Lower leg skin (tissue), 4 donors: ENCODE measurements around the gene ASPG. TPM values are rescaled to one million over a fixed set of nuclear protein-coding genes. Genes with fewer than 3 reads are reported as not detected.

Experiments
- DNase-seq, 2 donors: peaks; one replicate each; pipeline ENCODE4 v3.0.0-alpha.2; 2019; ENCODE audit warnings: low spot score in 2 of 2
- H3K4me3 ChIP-seq: fragments of 200-600 bp; sonication (generic); 2 replicates; pipeline ENCODE4 v1.5.1; 2017; ENCODE audit warnings: mild to moderate bottlenecking, low read depth; ENCODE audit not compliant: poor library complexity, severe bottlenecking
- POLR2A ChIP-seq, 2 donors: fragments of 450-650 bp; IDR thresholded peaks; one replicate each; pipeline ENCODE4 v1.6.1; 2016 to 2017; ENCODE audit warnings: antibody characterized with exemption in 2 of 2, mild to moderate bottlenecking in 1 of 2, moderate library complexity in 1 of 2
- WGBS, 2 donors: methylation state at CpG; one replicate each; pipeline ENCODE4 v1.1.5; 2018; 5-methylcytosine and 5-hydroxymethylcytosine counted together
- intact Hi-C: fragments of 100-400 bp; cut with DNase I; formaldehyde crosslinking; loops from one replicate; pipeline ENCODE4 v1.15.0; 2023; ENCODE audit warnings: low total_unique reads
- total RNA-seq, 4 donors: library from RNA; depleted of rRNA; stranded (reverse); fragments of >200 nt; gene quantifications; one replicate each; pipeline ENCODE4 v1.1.0, GENCODE V29; 2016
- TF ChIP-seq, protein P1 (sequence below), 3 donors: fragments of 450-650 bp; IDR thresholded peaks; one replicate each; pipeline ENCODE4 v1.5.1; 2016; ENCODE audit warnings: antibody characterized with exemption in 3 of 3, mild to moderate bottlenecking in 3 of 3, moderate library complexity in 2 of 3

Gene ASPG
- total RNA-seq, 4 donors from 2014 or later, result 12.1 to 56.6 (median 25.4) TPM

DNA sequence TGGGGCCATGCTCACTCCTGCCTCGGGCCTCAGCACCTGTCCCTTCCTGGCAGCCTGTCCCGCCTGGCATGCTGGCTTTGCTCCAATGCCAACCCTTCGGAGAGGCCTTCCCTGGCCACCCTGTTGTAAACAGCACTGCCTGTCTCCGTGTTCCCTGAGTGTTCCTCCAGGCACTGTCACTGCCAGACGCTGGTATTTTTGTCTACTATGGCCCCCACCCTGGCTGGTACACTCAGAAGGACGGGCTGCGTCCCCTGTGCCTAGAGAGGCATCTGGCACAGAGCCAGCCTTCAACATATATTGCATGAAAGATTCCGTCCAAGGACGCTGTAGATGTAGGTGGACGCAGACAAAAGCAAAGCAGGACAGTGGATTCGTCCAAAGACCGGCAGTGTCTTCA is 2.7 kb upstream of the ASPG start:
- DNase-seq, result no peak
- intact Hi-C loops, result loop anchor here (10.0 kb wide), 1 partner anchor 562 kb away; no protein-coding TSS in a partner anchor
- no peak overlapping the region for H3K4me3 ChIP-seq
- 56 to 57% methylated on average over 12 of the region's 12 CpGs for WGBS, 2 donors
- no peak for TF ChIP-seq POLR2A (IDR thresholded peaks at IDR 0.05)
- TF ChIP-seq, protein P1, sequence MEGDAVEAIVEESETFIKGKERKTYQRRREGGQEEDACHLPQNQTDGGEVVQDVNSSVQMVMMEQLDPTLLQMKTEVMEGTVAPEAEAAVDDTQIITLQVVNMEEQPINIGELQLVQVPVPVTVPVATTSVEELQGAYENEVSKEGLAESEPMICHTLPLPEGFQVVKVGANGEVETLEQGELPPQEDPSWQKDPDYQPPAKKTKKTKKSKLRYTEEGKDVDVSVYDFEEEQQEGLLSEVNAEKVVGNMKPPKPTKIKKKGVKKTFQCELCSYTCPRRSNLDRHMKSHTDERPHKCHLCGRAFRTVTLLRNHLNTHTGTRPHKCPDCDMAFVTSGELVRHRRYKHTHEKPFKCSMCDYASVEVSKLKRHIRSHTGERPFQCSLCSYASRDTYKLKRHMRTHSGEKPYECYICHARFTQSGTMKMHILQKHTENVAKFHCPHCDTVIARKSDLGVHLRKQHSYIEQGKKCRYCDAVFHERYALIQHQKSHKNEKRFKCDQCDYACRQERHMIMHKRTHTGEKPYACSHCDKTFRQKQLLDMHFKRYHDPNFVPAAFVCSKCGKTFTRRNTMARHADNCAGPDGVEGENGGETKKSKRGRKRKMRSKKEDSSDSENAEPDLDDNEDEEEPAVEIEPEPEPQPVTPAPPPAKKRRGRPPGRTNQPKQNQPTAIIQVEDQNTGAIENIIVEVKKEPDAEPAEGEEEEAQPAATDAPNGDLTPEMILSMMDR (IDR thresholded peaks at IDR 0.05), result no peak

DNA sequence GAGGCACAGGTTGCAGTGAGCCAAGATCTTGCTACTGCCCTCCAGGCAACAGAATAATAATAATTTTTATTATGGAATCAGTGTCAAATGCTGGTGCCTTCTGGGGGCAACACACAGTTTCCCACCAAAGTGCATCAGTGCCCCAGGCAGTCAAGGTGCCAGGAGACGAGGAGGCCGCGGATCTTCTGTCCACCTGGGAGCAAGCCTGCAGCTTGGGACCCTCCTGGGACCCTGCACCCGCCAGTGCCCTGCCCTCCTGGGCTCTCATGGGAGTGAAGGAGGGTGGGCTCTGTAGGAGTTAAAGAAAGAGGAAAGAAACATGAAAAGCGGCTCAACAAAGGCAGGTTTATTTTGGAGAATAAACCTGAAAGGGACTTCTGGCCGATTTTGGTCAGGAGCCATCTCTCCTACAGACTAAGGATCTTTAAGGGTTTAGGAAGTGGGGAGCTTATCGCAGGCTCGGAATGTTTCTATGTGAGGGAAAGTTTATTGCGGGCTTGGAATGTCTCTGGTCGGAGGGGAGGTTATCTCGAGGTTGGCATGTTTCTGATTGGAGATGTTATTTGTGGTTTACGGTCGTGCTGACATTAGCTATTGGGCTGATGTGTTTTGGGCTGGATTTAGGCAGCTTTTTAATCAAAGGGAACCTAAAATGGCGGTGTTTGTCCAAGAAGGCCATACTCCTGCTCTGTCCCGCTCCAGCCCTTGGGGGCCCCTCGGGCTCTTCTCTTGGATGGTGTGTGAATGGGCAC is 1.1 kb upstream of the ASPG start:
- no peak for DNase-seq
- TF ChIP-seq, protein P1 (IDR thresholded peaks at IDR 0.05), result no peak
- no peak for TF ChIP-seq POLR2A (IDR thresholded peaks at IDR 0.05)
- no peak overlapping the region for H3K4me3 ChIP-seq
- WGBS, 2 donors, result 66 to 67% methylated on average over 16 of the region's 16 CpGs
- intact Hi-C loops, result loop anchor here (5.0 to 10.0 kb wide), 2 partner anchors 478 to 560 kb away; no protein-coding TSS in a partner anchor

DNA sequence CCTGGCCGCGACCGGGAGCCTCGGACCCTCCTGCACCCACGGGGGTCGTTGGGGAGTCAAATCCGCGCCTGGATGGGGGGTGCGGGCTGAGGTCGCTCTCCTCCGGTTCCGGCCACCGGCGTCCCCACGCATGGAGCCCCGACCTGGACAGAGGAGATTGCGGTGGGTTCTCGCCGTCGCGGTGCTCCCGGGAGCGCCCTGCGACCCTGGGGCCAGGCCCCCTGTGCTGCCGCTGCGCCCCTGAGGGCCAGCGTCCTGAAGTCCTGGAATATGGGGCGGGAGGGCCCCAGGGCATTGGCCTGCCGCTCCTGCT is 345 bp downstream of the ASPG start:
- WGBS, 2 donors, result 50 to 58% methylated on average over 1 to 21 of the region's 29 CpGs
- DNase-seq, result no peak
- no peak overlapping the region for H3K4me3 ChIP-seq
- intact Hi-C loops, result loop anchor here (5.0 to 10.0 kb wide), 2 partner anchors 476 to 559 kb away; no protein-coding TSS in a partner anchor
- no peak for TF ChIP-seq POLR2A (IDR thresholded peaks at IDR 0.05)
- TF ChIP-seq, protein P1 (IDR thresholded peaks at IDR 0.05), result no peak

DNA sequence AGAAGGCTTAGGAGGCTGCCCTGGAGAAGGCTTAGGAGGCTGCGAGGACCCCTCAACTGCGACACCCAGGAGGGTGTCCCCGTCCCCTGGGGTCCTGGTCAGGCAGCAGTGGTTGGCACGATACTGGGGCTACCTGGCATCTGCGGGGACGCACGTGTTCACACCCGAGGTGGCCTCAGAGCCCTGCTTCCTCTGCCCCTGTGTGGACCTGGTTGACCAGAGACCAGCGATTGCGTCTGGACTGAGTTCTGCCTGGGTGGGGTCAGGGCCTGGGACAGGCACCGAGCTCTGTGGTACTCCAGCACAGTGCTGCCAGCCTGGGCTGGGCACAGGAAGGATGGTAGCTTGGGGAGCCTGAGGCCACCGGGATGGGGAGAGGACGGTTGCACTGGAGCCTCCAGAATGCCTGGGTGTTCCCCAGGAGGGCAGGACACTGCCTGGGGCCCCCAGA is 735 bp downstream of the ASPG start:
- no peak for DNase-seq
- TF ChIP-seq, protein P1 (IDR thresholded peaks at IDR 0.05), result no peak
- no peak for TF ChIP-seq POLR2A (IDR thresholded peaks at IDR 0.05)
- 66 to 79% methylated on average over 8 to 13 of the region's 13 CpGs for WGBS, 2 donors
- intact Hi-C loops, result loop anchor here (5.0 to 10.0 kb wide), 2 partner anchors 476 to 559 kb away; no protein-coding TSS in a partner anchor
- no peak overlapping the region for H3K4me3 ChIP-seq

DNA sequence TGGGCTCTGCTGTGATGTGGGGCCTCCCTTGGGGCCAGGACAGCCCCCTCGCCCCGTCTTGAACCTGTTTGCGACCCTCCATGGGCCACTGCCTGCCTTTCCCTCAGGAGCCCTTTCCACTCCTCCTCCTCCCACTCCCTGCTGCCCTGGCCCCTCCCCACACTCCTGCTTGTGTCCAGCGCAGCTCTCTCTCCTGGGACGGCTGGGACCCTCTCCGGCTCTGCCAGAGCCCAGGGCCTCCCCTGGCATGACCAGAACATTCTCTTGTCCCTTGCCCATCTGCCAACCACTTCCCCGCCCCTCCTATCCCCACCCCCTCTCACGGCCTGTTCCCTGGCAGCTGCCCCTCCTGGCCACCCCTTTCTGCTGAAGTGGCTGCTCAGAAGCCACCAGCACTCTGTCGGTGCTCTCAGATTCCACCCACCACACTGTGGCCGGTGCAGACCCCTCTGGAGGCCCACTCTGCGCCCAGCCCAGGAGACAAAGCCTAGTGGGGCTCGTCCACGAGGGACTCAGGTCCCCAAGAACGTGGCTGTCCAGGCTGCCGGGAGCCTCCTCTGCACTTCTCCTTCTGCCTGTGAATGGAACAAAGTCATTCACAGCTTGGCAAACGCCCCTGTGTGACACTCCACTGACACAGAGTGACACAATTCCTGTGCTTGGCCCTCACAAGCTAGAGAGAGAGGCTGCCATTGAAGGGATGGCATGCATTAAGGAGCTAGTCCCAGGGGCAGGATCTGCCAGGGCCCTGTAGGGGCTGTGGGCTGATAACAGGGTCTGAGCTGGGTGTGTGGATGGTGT is 1.4 kb downstream of the ASPG start:
- WGBS, 2 donors, result 65 to 80% methylated on average over 16 of the region's 16 CpGs
- intact Hi-C loops, result loop anchor here (5.0 to 10.0 kb wide), 2 partner anchors 475 to 558 kb away; no protein-coding TSS in a partner anchor
- TF ChIP-seq POLR2A (IDR thresholded peaks at IDR 0.05), result no peak
- TF ChIP-seq, protein P1 (IDR thresholded peaks at IDR 0.05), result no peak
- DNase-seq, result no peak
- no peak overlapping the region for H3K4me3 ChIP-seq
